Thyroid gland (tissue), 4 donors: ENCODE results near the gene CLSTN2. TPM values are rescaled to one million over a fixed set of nuclear protein-coding genes. Genes with fewer than 3 reads are reported as not detected.

Source experiments
- DNase-seq, 2 donors: peaks; one replicate each; pipeline ENCODE4 v3.0.0-alpha.2; 2019
- H3K27ac ChIP-seq, 3 donors: fragments of 200-600 bp; sonication (generic); 1 replicate in 2 of 3; 2 replicates in 1 of 3; pipeline ENCODE4 v1.5.1; 2016 to 2019; ENCODE audit warnings: mild to moderate bottlenecking in 1 of 3, moderate library complexity in 1 of 3
- H3K27me3 ChIP-seq: fragments of 200-600 bp; sonication (generic); one replicate; pipeline ENCODE4 v1.5.1; 2019
- H3K36me3 ChIP-seq, 2 donors: fragments of 200-600 bp; sonication (generic); one replicate each; pipeline ENCODE4 v1.5.1; 2016 to 2019
- H3K4me1 ChIP-seq, 2 donors: fragments of 200-600 bp; sonication (generic); one replicate each; pipeline ENCODE4 v1.5.1; 2017 to 2019
- H3K4me3 ChIP-seq, 3 donors: fragments of 200-600 bp; sonication (generic); replicated peaks in 1 of 3; 1 replicate in 2 of 3; 2 replicates in 1 of 3; pipeline ENCODE4 v1.5.1; 2016; ENCODE audit warnings: mild to moderate bottlenecking in 1 of 3
- H3K9me3 ChIP-seq: fragments of 200-600 bp; sonication (generic); one replicate; pipeline ENCODE4 v1.5.1; 2017
- CTCF ChIP-seq, 6 experiments: fragments of 200-600 bp in 3 of 6; fragments of 450-650 bp in 3 of 6; sonication (generic) in 3 of 6; IDR thresholded peaks; one replicate each; pipeline ENCODE4 v1.5.1; 2016 to 2019; ENCODE audit warnings: antibody characterized with exemption in 6 of 6, mild to moderate bottlenecking in 2 of 6, inconsistent platforms in 1 of 6, moderate library complexity in 1 of 6
- POLR2A ChIP-seq, 2 donors: fragments of 450-650 bp; IDR thresholded peaks; one replicate each; pipeline ENCODE4 v1.6.1; 2017; ENCODE audit warnings: antibody characterized with exemption in 2 of 2, mild to moderate bottlenecking in 2 of 2, moderate library complexity in 1 of 2
- WGBS, 2 donors: methylation state at CpG; one replicate each; pipeline ENCODE4 v1.1.5; 2017; 5-methylcytosine and 5-hydroxymethylcytosine counted together
- intact Hi-C: fragments of 100-400 bp; cut with DNase I; formaldehyde crosslinking; loops from one replicate; pipeline ENCODE4 v1.15.1; 2023
- total RNA-seq, 4 donors: library from RNA; depleted of rRNA; stranded (reverse); fragments of >200 nt; gene quantifications; one replicate each; pipeline ENCODE4 v1.2.3, GENCODE V29; 2016

CLSTN2 gene
- total RNA-seq, 4 donors from 2014 or later = 9.7 to 32.9 (median 15.5) TPM

DNA sequence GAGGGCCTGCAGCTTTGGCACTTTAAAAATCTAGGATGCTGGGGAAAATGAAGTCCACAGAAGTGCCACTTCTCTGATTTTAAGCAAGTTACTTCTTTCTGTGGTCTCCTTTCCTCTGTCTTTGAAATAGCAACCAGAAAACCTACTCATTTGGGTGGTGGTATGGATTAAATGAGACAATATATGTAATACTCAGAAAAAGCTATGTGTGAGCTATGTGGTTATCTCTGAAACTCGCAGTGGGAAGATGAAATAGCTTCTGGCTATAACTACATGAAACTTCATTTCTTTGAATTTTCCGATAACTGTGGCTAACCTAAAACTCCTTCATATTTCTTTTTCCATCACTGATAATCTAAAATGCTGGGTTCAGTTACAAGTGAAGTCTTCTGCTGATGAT, 368.9 kb downstream of the CLSTN2 start:
- 83 to 97% methylated on average over 2 of the region's 2 CpGs for WGBS, 2 donors

GRCh38 chr3:140308535-140308934, 373.6 kb downstream of the CLSTN2 start:
- no peak for TF ChIP-seq POLR2A (IDR thresholded peaks at IDR 0.05)
- no peak for TF ChIP-seq CTCF (IDR thresholded peaks at IDR 0.05)
- intact Hi-C loops = no loop called here
- Histone ChIP-seq H3K4me3 (no peak overlapping the region), H3K4me1 (no peaks in the 10 kb centered on the region), H3K27ac (no peak overlapping the region), H3K9me3 (no peaks in the 10 kb centered on the region), H3K36me3 (no peaks in the 10 kb centered on the region), H3K27me3 (no peaks in the 10 kb centered on the region)
- DNase-seq = no peak
- 91 to 92% methylated on average over 2 of the region's 2 CpGs for WGBS, 2 donors

More for the DNA sequence above, 368.9 kb downstream of the CLSTN2 start:
- Histone ChIP-seq H3K4me3 (no peak overlapping the region), H3K27ac (no peak overlapping the region), H3K4me1 (peaks cover 8 to 10% of the 10 kb centered on the region in 2 donors), H3K9me3 (no peaks in the 10 kb centered on the region), H3K27me3 (no peaks in the 10 kb centered on the region), H3K36me3 (no peaks in the 10 kb centered on the region)
- no peak for DNase-seq
- TF ChIP-seq CTCF (IDR thresholded peaks at IDR 0.05) (no peak), POLR2A (IDR thresholded peaks at IDR 0.05) (no peak)
- intact Hi-C loops = no loop called here

DNA sequence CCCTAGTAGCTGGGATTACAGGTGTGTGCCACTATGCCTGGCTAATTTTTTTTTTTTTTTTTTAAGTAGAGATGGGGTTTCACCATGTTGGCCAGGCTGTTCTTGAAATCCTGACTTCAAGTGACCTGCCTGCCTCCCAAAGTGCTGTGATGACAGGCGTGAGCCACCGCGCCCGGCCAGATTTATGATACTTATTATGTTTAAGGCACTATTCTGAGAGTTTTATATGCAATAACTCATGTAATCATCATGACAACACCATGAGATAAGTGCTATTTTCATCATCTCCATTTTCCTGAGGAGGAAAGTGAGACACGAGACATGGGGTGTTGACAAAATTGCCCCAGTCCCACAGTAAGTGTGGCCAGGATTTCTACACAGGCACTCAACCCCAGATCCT, 376.4 kb downstream of the CLSTN2 start:
- DNase-seq = no peak
- Histone ChIP-seq H3K4me3 (no peak overlapping the region), H3K9me3 (no peaks in the 10 kb centered on the region), H3K27ac (no peak overlapping the region), H3K4me1 (no peaks in the 10 kb centered on the region), H3K36me3 (no peaks in the 10 kb centered on the region), H3K27me3 (no peaks in the 10 kb centered on the region)
- intact Hi-C loops = no loop called here
- TF ChIP-seq POLR2A (IDR thresholded peaks at IDR 0.05) (no peak), CTCF (IDR thresholded peaks at IDR 0.05) (no peak)
- 95 to 97% methylated on average over 5 of the region's 5 CpGs for WGBS, 2 donors

DNA sequence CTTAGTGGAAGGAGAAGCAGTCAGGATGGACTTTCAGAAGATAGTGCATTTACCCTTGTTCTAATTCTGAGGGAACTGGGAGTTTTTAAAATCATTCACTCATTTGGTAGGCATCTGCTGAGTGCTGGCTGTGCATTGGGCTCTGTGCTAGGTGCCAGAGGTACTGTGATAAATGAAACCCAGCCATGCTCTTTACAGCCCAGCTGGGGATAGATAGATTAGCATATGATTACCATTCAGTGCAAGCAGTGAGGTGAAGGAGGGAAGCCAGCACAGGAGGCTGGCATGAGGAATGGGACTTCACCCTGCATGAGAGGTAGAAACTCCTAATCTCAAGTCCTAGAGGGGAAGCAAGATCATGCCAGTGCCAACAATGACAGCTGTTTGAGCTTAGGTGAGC, 381.0 kb downstream of the CLSTN2 start:
- no peaks in the 10 kb centered on the region for H3K27me3 ChIP-seq
- DNase-seq = no peak
- no peaks in the 10 kb centered on the region for H3K9me3 ChIP-seq
- H3K4me3 ChIP-seq = no peak overlapping the region
- TF ChIP-seq CTCF (IDR thresholded peaks at IDR 0.05) (no peak), POLR2A (IDR thresholded peaks at IDR 0.05) (no peak)
- no peaks in the 10 kb centered on the region for H3K36me3 ChIP-seq
- H3K4me1 ChIP-seq = no peaks in the 10 kb centered on the region
- intact Hi-C loops = no loop called here
- no peak overlapping the region for H3K27ac ChIP-seq

GRCh38 chr3:140316466-140316865, 381.5 kb downstream of the CLSTN2 start:
- WGBS, 2 donors = 36 to 44% methylated on average over 1 of the region's 1 CpG
- Histone ChIP-seq H3K27ac (no peak overlapping the region), H3K27me3 (no peaks in the 10 kb centered on the region), H3K4me1 (no peaks in the 10 kb centered on the region), H3K36me3 (no peaks in the 10 kb centered on the region), H3K9me3 (no peaks in the 10 kb centered on the region), H3K4me3 (no peak overlapping the region)
- intact Hi-C loops = no loop called here
- DNase-seq = no peak
- TF ChIP-seq POLR2A (IDR thresholded peaks at IDR 0.05) (no peak), CTCF (IDR thresholded peaks at IDR 0.05) (no peak)
